ENCODE data around the gene RNASE1. TPM values are rescaled to one million over a fixed set of nuclear protein-coding genes. Genes with fewer than 3 reads are reported as not detected.

RNASE1 gene
- total RNA-seq = 198 TPM

GRCh38 chr14:20802341-20803084 is at the start of gene RNASE1:
Gene RNASE1, minus strand, starts transcription at chr14:20802844. Its CDS starts 776 bp downstream, at chr14:20802068.

Other genes with a start within 250 kb of the RNASE1 start
- gene RNASE9, start 241.8 kb downstream of the RNASE1 start, total RNA-seq = not detected
- not detected for gene RNASE11, start 214.8 kb downstream of the RNASE1 start, total RNA-seq
- not detected for gene RNASE12, start 211.5 kb downstream of the RNASE1 start, total RNA-seq
- gene OR6S1, start 161.2 kb downstream of the RNASE1 start, total RNA-seq = not detected
- gene RNASE4, start 118.3 kb downstream of the RNASE1 start, total RNA-seq = 13.5 TPM
- 5.1 TPM for gene ANG, start 114.1 kb downstream of the RNASE1 start, total RNA-seq
- gene EDDM3A, start 57.0 kb downstream of the RNASE1 start, total RNA-seq = not detected
- gene EDDM3B, start 34.4 kb downstream of the RNASE1 start, total RNA-seq = not detected
- gene RNASE6, start 21.6 kb downstream of the RNASE1 start, total RNA-seq = 7.5 TPM
- gene RNASE3, start 88.5 kb upstream of the RNASE1 start, total RNA-seq = 3.3 TPM
- 8.5 TPM for gene RNASE2, start 152.6 kb upstream of the RNASE1 start, total RNA-seq
- gene METTL17, start 187.1 kb upstream of the RNASE1 start, total RNA-seq = 44.9 TPM
- 1.9 TPM for gene SLC39A2, start 196.4 kb upstream of the RNASE1 start, total RNA-seq
- 114 TPM for gene NDRG2, start 222.2 kb upstream of the RNASE1 start, total RNA-seq
- gene TPPP2, start 227.4 kb upstream of the RNASE1 start, total RNA-seq = 1.8 TPM
- gene RNASE13, start 232.0 kb upstream of the RNASE1 start, total RNA-seq = not detected
- 0.18 TPM for gene RNASE7, start 239.5 kb upstream of the RNASE1 start, total RNA-seq